Stimulated activated CD8-positive, alpha-beta memory T cell treated with anti-CD3 and anti-CD28 coated beads, Interleukin-4, amount 100 ng/mL, for 48 hours (primary cell): Measurements from ENCODE around the gene ROR1.
"Not testable (repeated sequence)": the region's sequence is repeated elsewhere in the genome, so short reads cannot be mapped to it uniquely, and the experiment has no call there.

Experiments
- DNase-seq: peaks from one replicate; pipeline ENCODE4 v3.0.0-alpha.2; 2020

Gene ROR1

DNA sequence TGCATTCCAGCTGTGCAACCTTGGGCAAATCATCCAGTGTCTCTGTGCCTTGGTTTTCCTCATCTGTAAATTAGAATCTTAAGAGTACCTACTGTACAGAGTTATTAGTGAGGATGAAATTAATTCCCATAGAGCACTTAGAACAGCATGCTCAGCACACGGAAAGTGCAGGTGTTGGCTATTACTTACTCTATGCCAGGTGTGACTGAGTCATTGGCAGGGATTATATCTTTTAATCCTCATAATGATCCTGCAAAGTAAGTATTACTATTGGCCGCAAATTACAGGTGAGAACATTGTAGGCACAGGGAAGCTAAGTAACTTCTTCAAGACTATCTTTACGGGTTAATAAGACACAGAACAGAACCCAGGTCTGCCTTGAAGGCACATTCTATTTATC lies 423.3 kb downstream of the ROR1 start:
- DNase-seq: no peak

DNA sequence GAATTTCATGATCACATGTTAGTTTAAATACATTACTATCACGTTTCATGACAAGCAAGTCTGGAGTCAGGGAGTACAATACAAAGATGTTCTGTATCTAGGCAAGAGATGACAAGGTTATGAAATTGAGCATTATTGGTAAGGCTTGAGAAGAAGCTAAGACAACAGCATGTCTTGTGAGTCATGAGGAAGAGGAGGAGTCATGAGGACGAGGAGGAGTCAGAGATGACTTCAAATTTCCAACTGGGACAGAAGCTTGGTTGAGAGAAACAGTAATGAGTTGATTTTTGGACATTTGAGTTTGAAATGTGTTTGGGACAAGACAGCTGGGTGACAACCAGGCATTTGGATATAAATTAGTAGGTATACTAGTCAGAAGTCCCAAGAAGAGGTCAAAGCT lies 425.3 kb downstream of the ROR1 start:
- DNase-seq: no peak

DNA sequence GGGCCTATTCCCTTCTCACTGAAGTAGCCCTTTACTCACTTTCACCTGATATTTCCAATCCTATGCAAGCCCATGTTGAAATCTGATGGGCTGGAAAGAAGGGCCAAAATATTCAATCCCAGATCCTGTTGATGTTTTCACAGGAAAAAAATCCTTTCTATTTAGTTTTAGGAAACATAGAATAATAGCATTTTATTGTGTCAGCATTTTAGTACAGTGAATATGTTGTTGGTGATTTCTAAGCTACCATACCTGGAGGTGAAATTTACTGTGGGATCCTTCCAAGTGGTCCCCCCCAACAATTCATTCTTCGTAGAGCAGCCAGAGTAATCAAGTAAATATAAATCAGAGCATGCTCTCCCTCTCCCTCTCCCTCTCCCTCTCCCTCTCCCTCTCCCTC lies 426.2 kb downstream of the ROR1 start:
- no peak for DNase-seq

DNA sequence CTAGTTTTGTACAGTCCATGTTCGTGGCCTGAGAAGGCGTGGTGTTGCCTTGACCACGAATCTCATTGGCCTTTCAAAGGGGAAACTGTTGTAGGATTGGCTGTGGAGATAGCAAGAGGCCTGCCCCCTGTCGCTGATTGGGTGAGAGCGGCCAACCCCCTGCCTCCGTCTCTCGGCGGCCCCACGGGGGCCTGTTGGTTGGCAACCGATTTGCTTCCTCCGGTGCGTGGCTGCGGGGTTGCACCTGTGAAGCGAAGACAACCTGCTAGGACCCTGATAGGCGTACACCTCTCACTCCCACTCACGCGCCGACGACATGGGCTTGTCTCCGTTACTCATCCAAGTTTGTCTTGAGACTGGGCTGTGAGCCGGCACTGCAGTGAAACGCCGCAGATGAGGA lies 429.6 kb downstream of the ROR1 start, which contains the start of gene UBE2U:
Gene UBE2U (plus strand): TSS at position 204 of the 400 bp plus-strand sequence. CDS start 428 bp downstream, outside the sequence.
- DNase-seq: no peak

DNA sequence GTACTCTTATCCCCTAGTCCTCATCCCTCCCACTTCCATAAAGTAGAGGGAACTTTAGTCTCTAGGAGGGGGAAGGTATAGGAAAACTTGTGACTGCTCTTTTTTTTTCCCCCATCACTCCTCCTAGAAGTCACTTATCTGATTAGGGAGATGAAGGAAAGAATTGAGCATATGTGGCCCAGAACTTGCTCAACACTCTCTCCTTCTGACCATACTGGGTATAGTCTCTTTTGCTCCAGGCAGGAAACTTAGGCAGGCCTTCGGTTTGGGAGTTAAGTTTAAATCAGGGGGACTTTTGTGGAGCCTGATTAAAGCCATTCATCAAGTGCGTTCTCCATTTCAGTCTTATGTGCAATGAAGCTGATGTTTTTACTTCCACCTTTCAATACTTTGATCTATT lies 435.4 kb downstream of the ROR1 start:
- DNase-seq: no peak

DNA sequence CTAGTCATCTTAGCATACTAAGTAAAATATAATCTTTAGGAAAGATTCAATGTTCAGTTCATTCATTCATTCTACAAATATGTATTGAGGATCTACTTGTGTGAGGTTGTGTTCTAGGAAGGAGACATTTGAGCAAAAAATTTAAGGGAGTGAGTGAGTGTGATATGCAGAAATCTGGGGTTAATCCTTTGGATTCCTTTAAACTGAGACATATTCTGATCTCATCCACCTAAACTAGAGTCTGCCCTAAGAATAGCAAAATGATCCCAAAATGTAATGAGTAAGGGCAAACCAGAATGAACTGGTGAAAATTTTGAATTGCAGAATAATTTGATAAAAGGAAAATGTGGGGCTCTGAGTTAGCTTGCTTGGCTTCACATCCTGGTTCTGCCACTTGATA lies 438.2 kb downstream of the ROR1 start:
- no peak for DNase-seq

DNA sequence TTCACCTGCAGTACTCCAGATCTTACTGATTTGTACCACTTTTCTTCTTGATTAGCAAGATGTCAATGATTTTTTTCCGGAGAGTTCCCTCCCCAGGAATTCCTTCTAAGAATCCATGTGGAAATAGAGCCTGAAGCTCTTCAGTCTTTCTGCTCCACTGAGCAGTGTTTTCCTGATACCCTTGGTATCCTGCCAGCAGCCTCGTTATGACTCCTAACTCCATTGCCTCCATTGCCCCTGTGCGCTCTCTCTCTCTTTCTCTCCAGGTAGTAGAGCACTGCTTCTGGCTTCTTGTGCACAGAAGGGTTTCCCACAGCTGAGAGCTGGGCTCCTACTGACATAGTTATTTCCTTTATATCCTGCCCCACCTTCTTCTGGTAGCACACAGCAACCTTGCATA lies 441.8 kb downstream of the ROR1 start:
- no peak for DNase-seq

DNA sequence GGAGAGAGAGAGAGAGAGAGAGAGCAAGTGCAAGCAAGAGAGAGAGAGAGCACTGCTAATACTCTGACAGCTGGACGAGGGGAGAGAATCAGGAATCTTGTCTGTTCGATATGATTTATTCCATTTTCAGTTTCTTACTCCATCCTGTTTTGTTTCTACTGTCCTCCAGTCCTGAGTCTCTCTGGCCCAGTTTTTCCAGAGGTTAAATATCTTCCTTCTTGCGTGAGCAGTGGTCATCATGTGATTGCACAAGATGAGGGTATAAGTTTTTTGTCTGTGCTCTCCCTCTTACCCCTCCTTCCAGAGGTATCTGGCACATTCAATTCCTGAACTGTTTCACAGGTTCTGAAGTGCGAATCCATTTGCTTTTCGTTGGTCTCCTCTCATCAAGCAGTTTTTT lies 446.4 kb downstream of the ROR1 start:
- DNase-seq: no peak

DNA sequence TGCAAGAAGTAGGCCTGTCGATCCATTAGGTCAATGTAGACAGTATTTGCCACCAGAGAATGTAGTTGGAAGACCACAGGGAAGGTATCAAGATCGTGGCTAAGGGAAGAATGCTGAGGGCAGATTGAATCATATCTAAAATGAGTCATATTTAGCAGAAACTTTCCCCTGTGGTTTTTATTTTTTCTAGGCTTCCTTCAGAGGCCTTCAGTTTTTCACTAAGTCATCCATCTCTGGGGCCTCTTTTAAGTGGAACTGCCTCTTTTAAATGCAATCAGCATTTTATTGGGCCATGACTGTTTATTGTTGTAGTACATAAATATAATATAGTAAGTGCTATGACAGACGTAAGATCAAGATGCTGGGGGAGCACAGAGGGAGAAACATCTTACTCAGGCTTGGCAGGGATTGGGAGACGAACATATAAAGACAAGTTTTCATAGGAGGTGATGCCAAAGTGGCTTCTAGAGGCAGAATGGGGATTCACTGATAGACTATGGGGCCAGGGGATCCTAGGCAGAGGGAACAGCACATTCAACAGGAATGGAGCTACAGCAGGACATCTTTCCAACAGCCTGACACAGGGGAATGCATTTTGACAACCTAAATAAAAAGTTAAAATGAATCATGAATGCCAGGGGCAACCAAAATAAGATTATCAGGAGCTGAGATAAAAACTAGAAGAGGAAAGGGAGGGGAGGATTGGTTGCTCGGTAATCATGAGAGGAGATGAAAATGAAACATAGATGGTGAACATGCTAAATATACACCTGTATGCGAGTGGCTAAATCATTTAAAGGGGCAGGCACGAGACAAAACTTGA lies 449.7 kb downstream of the ROR1 start:
- DNase-seq: no peak

DNA sequence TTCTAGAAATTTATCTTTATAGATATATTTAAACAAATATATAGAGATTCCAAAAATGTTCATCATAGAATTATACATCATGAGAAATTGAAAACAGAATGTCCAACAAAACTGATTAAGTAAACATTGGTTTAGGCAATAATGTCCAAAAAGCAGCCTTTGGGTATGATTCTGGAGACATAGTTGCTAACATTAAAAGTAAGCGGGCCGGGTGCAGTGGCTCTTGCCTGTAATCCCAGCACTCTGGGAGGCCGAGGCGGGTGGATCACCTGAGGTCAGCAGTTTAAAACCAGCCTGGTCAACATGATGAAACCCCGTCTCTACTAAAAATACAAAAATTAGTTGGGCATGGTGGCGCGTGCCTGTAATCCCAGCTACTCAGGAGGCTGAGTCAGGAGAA lies 450.4 kb downstream of the ROR1 start:
- DNase-seq: not testable (repeated sequence)

DNA sequence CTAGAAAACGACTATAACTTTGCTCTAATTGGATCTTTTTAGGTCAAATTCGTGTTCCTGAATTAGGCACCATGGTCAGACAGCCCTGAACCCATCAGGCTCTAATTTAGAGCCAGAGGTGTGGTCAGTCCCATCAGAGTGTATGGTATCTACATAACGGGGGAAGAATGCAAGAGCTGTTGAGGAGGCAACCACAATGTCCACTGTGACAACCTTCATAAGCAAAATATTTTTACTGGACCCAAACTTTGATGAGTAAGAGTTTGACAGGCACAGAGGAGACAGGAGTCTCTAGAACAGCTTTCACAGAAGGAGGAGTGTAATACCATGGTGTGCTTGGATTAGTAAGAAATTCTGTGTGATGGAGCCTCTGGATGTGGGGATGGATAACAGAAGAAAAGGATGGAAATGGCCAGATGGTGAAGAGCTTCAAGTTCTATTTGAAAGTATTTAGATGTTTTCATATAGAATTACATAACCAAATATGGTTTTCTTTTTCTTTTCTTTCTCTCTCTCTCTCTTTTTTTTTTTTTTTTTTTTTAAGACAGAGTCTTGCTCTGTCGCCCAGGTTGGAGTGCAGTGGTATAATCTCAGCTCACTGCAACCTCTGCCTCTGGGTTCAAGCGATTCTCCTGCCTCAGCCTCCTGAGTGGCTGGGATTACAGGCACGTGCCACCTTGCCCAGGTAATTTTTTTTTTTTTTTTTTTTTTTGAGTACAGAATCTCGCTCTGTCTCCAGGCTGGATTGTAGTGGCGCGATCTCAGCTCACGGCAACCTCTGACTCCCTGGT lies 454.5 kb downstream of the ROR1 start:
- no peak for DNase-seq

DNA sequence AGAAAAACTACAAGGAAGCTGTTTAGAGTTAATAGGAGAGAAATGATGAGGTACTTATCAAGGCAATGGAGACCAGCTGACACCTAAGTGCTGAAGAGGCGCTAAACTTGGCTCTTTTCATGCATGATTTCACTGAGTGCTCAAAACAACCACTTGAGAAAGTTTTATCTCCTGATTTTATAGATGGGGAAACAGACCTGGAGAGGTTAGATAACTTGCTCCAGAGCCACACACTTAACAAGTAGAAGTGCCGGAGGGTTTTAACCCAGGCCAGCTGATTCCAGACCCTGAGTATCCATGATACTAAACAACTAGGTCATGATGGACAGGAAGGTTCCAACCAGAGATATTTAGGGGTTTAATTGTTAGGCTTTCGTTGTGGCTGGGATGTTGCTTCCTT lies 455.5 kb downstream of the ROR1 start:
- DNase-seq: no peak
